Adipose tissue (tissue), 3 donors: ENCODE measurements around the gene NLRX1. TPM values are rescaled to one million over a fixed set of nuclear protein-coding genes. Genes with fewer than 3 reads are reported as not detected.
"Not testable (repeated sequence)": the region's sequence is repeated elsewhere in the genome, so short reads cannot be mapped to it uniquely, and the experiment has no call there.

Experiments
- H3K27ac ChIP-seq: one replicate; pipeline ENCODE4 v1.5.1; 2013; ENCODE audit warnings: low read depth, low read length
- WGBS, 3 donors: extraction: QIAGEN DNeasy Blood & Tissue Kit; methylation state at CpG; one replicate each; pipeline ENCODE4 v1.1.7; 2013; 5-methylcytosine and 5-hydroxymethylcytosine counted together
- polyA plus RNA-seq, 3 donors: library from polyadenylated mRNA; stranded (reverse); fragments of 200-250 nt; gene quantifications; one replicate each; pipeline ENCODE4 v1.2.3, GENCODE V29; 2013
- donor health status: healthy with polysubstance abuse.
- donor health status: Bipolar disorder and iron deficiency.
- donor health status: healthy.

The NLRX1 gene
- polyA plus RNA-seq, 3 donors: 7.1 to 15.4 (median 10.3) TPM

DNA sequence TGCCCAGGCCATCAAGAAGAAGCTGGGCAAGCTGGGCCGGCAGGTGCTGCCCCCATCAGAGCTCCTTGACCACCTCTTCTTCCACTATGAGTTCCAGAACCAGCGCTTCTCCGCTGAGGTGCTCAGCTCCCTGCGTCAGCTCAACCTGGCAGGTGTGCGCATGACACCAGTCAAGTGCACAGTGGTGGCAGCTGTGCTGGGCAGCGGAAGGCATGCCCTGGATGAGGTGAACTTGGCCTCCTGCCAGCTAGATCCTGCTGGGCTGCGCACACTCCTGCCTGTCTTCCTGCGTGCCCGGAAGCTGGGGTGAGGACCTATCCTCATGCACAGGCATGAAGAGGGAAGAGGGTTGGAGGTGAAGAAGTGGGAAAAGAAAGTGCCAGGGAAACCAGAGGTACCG, 11.5 kb downstream of the NLRX1 start:
- 86 to 95% (median 88%) methylated on average over 10 of the region's 10 CpGs for WGBS, 3 donors
- H3K27ac ChIP-seq: no peak overlapping the region

DNA sequence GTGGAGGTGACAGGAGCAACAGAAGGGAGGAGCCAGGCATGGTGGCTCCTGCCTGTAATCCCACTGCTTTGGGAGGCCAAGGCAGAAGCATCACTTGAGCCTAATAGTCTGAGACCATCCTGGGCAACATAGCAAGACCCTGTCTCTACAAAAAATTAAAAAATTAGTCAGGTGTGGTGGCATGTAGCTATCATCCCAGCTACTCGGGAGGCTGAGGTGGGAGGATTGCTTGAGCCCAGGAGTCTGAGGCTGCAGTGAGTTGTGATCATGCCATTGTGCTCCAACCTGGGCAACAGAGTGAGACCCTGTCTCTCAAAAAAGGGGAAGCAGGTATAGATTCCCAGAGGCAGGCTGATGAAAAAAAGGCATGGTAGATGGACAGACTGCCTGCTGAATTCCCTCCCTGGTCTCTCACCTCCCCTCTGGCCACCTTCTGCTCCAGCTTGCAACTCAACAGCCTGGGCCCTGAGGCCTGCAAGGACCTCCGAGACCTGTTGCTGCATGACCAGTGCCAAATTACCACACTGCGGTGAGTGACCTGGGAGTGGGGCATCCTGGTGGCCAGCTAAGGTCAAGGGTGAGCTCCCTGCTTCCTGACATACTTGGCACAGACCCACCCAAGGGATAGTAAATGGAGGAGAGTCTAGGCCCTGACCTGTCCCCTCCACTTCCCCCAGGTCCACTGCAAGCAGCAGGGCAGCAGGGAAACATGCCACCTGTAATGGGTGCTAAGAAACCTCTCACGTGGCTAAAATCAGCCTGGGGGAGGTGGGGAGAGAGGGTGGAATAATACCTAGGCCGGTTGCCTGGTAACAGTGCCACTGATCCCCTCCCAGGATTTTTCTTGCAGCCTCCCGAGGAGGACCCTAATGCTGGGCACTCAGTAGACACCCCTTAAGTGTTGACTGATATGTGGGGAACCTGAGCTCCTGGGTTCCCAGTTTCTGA, 12.5 kb downstream of the NLRX1 start:
- H3K27ac ChIP-seq: no peak overlapping the region
- WGBS, 3 donors: 76 to 87% (median 82%) methylated on average over 6 of the region's 6 CpGs

GRCh38 chr11:119181677-119182412, 13.3 kb downstream of the NLRX1 start:
- 81 to 87% (median 83%) methylated on average over 15 to 17 of the region's 17 CpGs for WGBS, 3 donors
- H3K27ac ChIP-seq: no peak overlapping the region

DNA sequence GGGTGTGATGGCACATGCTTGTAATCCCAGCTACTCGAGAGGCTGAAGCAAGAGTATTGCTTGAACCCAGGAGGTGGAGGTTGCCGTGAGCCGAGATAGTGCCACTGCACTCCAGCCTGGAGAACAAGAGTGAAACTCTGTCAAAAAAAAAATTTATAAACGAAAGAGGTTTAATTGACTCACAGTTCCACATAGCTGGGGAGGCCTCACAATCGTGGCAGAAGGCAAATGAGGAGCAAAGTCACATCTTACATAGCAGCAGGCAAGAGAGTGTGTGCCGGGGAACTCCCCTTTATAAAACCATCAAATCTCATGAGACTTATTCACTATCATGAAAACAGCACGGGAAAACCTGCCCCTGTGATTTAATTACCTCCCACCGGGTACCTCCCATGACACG, 15.9 kb downstream of the NLRX1 start:
- 85 to 88% (median 85%) methylated on average over 9 of the region's 9 CpGs for WGBS, 3 donors

DNA sequence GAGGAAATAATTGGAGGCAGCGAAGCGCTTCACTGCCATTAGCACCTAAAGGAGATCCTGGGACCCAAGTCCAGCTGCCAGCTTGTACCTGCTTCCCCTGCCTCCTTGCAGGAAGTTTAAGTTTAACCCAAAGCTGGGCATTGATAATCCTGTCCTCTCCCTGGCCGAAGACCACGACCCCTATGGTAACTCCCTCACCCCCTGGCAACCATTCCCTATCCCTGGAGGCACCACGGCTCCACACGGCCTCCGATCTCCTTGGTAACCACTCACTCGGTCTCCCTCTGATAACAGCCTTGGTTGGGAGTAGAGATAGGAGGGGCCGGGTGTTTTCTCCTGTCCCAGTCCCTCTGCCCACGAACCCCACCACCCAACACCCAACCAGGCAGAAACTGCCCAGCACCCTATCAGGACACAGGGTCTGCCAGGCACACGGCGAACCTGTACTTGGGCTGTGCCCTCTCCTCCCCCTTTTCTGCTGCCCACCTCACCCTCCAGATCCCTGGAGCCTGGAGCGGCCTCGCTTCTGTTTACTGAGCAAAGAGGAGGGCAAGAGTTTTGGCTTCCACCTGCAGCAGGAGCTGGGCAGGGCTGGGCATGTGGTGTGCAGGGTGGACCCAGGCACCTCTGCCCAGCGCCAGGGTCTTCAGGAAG, 17.6 kb downstream of the NLRX1 start:
- WGBS, 3 donors: 35 to 59% (median 57%) methylated on average over 15 of the region's 15 CpGs
- H3K27ac ChIP-seq: no peak overlapping the region

More for the DNA sequence above, 15.9 kb downstream of the NLRX1 start:
- not testable (repeated sequence) for H3K27ac ChIP-seq

- 77 to 84% (median 77%) methylated on average over 21 of the region's 21 CpGs for WGBS, 3 donors
- H3K27ac ChIP-seq: no peak overlapping the region
Observed at GRCh38 chr11:119187123-119187892, 18.8 kb downstream of the NLRX1 start.

DNA sequence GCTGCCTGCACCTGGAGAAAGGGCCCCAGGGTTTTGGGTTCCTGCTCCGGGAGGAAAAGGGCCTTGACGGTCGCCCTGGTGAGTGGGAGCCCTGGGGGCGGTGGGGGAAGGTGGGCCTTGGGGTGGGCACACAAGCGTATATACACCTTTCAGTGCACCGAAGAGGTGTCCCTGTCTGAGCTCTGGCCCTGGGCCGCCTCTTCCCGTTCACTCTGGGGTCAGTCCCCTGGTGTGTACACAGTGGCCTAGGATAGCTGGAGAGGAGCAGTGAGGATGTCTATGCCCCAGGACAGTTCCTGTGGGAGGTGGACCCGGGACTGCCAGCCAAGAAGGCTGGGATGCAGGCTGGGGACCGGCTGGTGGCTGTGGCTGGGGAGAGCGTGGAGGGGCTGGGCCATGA, 19.5 kb downstream of the NLRX1 start:
- 80 to 89% (median 81%) methylated on average over 11 of the region's 11 CpGs for WGBS, 3 donors

DNA sequence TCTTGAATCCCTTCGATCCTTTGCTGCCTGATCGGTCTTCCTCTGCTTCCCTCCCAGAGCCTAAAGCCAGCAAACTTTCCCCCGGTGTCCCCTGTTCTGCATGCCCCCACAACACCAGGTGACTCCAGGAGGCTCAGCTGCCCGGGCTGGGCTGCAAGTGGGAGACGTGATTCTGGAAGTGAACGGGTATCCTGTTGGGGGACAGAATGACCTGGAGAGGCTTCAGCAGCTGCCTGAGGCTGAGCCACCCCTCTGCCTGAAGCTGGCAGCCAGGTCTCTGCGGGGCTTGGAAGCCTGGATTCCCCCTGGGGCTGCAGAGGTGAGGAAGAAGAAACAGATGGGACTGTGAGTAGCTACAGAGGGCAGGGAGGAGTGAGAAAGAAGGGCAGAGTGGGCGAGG, 20.4 kb downstream of the NLRX1 start:
- no peak overlapping the region for H3K27ac ChIP-seq
- WGBS, 3 donors: 89 to 90% (median 90%) methylated on average over 8 of the region's 8 CpGs

More for the DNA sequence above, 19.5 kb downstream of the NLRX1 start:
- no peak overlapping the region for H3K27ac ChIP-seq

DNA sequence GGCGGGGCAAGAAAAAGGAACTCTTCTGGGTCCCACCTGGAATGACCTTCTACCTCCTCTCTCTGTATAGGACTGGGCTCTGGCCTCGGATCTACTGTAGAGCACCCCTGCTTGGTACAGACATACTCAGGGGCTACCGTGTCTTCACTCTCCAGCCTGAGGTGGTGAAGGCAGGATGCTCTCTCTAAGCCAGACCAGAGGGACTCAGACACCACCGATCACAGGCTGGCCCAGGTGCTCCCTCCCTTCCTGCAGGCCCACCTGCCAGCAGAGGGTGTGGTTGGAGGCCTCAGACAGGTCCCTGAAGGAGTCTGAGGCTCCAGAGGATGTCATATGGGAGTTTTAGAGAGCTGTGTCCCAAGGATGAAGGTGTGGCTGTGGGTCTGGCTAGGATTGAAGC, 20.9 kb downstream of the NLRX1 start:
- H3K27ac ChIP-seq: no peak overlapping the region
- WGBS, 3 donors: 85 to 90% (median 87%) methylated on average over 4 of the region's 4 CpGs

DNA sequence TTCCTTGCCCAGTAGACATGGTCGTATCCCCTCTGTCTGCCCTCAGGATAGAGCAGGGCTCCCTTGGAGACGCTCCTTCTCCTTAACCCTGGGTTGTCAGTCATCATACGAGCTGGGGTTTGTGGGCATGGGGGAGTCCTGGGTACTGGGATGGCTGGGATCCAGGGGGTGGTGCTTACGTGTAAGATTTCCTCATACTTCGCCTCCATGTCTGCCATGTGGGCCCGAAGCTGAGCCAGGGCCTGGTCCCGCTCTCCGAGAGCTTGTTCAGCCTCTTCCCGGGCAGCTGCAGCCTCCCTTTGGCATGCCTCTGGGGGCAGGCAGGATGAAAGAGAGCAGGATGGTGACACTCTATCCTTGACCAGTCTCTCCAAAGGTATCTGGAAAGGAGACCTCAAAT, 22.0 kb downstream of the NLRX1 start:
- WGBS, 3 donors: 74 to 82% (median 79%) methylated on average over 9 of the region's 9 CpGs
- H3K27ac ChIP-seq: no peak overlapping the region

- H3K27ac ChIP-seq: not testable (repeated sequence)
- 89 to 91% (median 89%) methylated on average over 14 of the region's 14 CpGs for WGBS, 3 donors
Observed at GRCh38 chr11:119191265-119191664, 22.7 kb downstream of the NLRX1 start.

GRCh38 chr11:119192111-119192510, 23.6 kb downstream of the NLRX1 start:
- 68 to 97% (median 76%) methylated on average over 3 of the region's 3 CpGs for WGBS, 3 donors

DNA sequence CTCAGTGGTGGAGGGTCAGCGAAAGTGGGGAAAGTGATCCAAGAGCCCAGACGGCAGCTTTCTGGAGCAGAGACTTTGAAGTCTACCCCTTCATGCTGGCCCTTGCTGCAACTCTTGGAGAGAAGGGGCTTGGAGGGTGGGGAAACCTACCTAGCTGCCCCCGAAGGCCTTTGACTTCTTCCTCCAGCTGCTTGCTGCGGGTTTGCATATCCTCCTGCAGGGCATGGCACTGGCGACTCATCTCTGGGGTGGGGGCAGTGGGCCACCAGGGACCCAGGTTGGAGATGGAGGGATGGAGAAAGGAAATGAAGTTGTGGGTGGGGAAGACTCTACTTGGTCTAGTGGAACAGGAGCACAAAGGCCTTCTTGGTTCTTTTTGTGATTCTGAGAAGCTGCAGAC, 24.5 kb downstream of the NLRX1 start:
- H3K27ac ChIP-seq: no peak overlapping the region

More at GRCh38 chr11:119192111-119192510, 23.6 kb downstream of the NLRX1 start:
- H3K27ac ChIP-seq: no peak overlapping the region

DNA sequence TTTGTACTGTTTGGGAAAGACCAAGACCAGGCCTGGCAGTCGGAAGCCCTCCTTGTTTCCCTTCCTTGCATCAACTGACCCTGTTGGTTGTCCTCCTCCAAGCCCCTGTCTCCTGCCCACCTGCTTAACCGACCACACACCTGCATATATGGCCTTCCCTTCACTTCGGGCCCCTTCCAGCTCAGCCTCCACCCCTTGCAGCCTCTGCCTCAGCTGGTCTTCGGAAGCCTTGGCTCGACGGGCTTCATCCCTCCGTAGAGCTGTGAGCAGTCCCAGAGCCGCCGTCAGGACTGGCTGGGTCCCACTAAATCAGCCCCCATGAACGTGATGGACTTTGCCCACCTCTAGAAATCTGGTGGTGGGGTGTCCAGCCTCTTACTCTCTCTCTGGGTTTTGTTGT, 25.1 kb downstream of the NLRX1 start:
- 86 to 90% (median 87%) methylated on average over 10 of the region's 10 CpGs for WGBS, 3 donors
- H3K27ac ChIP-seq: no peak overlapping the region

More for the DNA sequence above, 24.5 kb downstream of the NLRX1 start:
- WGBS, 3 donors: 84 to 93% (median 85%) methylated on average over 5 of the region's 5 CpGs

- no peak overlapping the region for H3K27ac ChIP-seq
- WGBS, 3 donors: 70 to 79% (median 78%) methylated on average over 6 to 7 of the region's 7 CpGs
Observed at GRCh38 chr11:119194811-119195440, 26.4 kb downstream of the NLRX1 start.

- H3K27ac ChIP-seq: no peak overlapping the region
- WGBS, 3 donors: 37 to 40% (median 39%) methylated on average over 6 of the region's 6 CpGs
Observed at GRCh38 chr11:119195680-119196079, 27.2 kb downstream of the NLRX1 start.

GRCh38 chr11:119196833-119197483, 28.4 kb downstream of the NLRX1 start:
- 37 to 39% (median 38%) methylated on average over 5 of the region's 5 CpGs for WGBS, 3 donors
- no peak overlapping the region for H3K27ac ChIP-seq
